ENCODE results near the gene PKD2L1.
A peak's percentile ranks its signal among the peaks of the same experiment; 100 is the strongest.

DNA sequence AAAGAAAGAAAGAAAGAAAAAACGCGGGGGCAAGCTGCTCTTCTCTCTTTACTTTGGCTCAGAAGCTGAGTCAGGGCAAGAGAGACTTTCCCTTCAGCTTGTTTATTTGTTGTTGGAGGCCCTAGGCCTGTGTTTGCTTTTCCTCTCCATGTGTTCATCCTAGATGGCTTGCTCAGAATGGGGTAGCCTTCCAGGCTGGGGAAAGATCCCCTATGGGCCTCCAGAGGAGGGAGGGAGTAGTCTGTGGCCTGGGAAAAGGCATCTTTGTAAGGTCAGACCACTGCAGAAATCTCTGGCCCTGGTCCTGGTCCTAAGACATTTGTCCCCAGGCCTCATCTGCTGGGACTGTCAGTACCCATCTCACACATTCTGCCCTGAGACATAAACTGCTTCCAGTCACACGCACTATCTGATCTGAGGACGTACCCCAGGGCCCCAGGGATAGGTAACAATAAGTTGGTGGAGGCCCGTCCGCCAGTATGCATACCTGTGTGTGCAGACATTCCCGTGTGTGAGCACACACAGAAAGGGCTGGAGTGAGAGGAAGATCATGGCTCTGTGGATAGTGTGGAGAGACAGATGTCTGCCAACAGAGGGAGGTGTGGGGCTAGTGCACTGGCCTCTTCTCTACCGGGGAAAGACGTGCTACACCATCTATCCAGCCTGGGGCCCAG, 12.1 kb upstream of the PKD2L1 start:
- TF ChIP-seq EZH2phosphoT487 (IDR thresholded peaks at IDR 0.05; ENCODE audit: borderline replicate concordance, low read depth, low read length) (no peak), CTCF (conservative IDR thresholded peaks at IDR 0.05; ENCODE audit: low read length) (peak; percentile 70)
